ENCODE measurements around the gene BTLA.
"Not testable (repeated sequence)": the region's sequence is repeated elsewhere in the genome, so short reads cannot be mapped to it uniquely, and the experiment has no call there.

Gene BTLA

GRCh38 chr3:112437146-112438022 is 61.9 kb downstream of the BTLA start:
- peak in 1 of 5 donors; percentile 68 for DNase-seq

GRCh38 chr3:112429960-112430359 is 69.3 kb downstream of the BTLA start:
- no peak for DNase-seq

GRCh38 chr3:112427123-112427522 is 72.1 kb downstream of the BTLA start:
- no peak for DNase-seq

- DNase-seq, result no peak
Observed at GRCh38 chr3:112425858-112426750, 73.2 kb downstream of the BTLA start.

- DNase-seq, result no peak
Observed at GRCh38 chr3:112425382-112425781, 73.9 kb downstream of the BTLA start.

GRCh38 chr3:112424394-112424793 is 74.9 kb downstream of the BTLA start:
- no peak for DNase-seq

GRCh38 chr3:112422921-112423320 is 76.4 kb downstream of the BTLA start:
- not testable (repeated sequence) for DNase-seq

- not testable (repeated sequence) for DNase-seq
Observed at GRCh38 chr3:112418526-112418925, 80.7 kb downstream of the BTLA start.

GRCh38 chr3:112417696-112418318 is 81.5 kb downstream of the BTLA start:
- no peak for DNase-seq

GRCh38 chr3:112416391-112417212 is 82.7 kb downstream of the BTLA start:
- no peak for DNase-seq

GRCh38 chr3:112415390-112415789 is 83.9 kb downstream of the BTLA start:
- DNase-seq, result no peak

All from T-helper 1 cell (primary cell).